ENCODE results near the gene ALDH3B1. TPM values are rescaled to one million over a fixed set of nuclear protein-coding genes. Genes with fewer than 3 reads are reported as not detected.

ALDH3B1 gene
- total and polyA plus RNA-seq, 2 donors from 2014 or later, result 20.9 to 42.7 TPM

DNA sequence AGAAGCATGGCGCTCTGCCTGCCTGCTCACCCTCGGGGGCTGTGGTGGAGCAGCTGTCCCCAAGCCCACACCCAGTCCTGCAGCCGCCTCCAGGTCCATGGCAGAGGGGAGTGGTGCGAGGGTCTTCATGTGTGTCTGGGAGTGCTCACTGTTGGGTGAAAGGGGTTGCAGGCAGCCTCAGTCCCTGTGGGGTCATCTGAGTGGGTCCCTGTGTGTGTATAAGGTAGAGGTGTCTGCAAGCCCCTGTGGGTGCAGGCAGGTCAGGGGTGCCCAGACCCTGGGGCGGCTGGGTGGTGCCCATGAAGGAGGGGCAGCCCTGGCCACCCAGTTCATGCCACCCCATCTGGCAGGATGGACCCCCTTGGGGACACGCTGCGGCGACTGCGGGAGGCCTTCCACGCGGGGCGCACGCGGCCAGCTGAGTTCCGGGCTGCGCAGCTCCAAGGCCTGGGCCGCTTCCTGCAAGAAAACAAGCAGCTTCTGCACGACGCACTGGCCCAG lies 4.9 kb downstream of the ALDH3B1 start:
- no peak overlapping the region for H3K9ac ChIP-seq (ENCODE audit: low read length in 3 of 3)
- intact Hi-C loops (cut with DNase I), result no loop called here
- peak overlapping the region in 1 of 2 donors; percentile 33 for H3K27ac ChIP-seq (ENCODE audit: low read depth in 2 of 2, low read length in 2 of 2)
- H3K36me3 ChIP-seq (ENCODE audit: control insufficient read depth in 2 of 3, insufficient read depth in 3 of 3, low read length in 3 of 3), result no peaks in the 10 kb centered on the region
- H3K9me3 ChIP-seq (ENCODE audit: control insufficient read depth in 2 of 3, insufficient read depth in 1 of 3, low read length in 3 of 3), result no peaks in the 10 kb centered on the region
- H3K27me3 ChIP-seq (ENCODE audit: control insufficient read depth, insufficient read depth, low read length), result no peaks in the 10 kb centered on the region
- TF ChIP-seq, protein P1, sequence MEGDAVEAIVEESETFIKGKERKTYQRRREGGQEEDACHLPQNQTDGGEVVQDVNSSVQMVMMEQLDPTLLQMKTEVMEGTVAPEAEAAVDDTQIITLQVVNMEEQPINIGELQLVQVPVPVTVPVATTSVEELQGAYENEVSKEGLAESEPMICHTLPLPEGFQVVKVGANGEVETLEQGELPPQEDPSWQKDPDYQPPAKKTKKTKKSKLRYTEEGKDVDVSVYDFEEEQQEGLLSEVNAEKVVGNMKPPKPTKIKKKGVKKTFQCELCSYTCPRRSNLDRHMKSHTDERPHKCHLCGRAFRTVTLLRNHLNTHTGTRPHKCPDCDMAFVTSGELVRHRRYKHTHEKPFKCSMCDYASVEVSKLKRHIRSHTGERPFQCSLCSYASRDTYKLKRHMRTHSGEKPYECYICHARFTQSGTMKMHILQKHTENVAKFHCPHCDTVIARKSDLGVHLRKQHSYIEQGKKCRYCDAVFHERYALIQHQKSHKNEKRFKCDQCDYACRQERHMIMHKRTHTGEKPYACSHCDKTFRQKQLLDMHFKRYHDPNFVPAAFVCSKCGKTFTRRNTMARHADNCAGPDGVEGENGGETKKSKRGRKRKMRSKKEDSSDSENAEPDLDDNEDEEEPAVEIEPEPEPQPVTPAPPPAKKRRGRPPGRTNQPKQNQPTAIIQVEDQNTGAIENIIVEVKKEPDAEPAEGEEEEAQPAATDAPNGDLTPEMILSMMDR (IDR thresholded peaks at IDR 0.05; ENCODE audit: borderline replicate concordance, extremely low read depth, insufficient read depth), result no peak
- peaks cover 0 to 38% (median 18%) of the 10 kb centered on the region in 3 donors for H3K4me1 ChIP-seq (ENCODE audit: control insufficient read depth in 2 of 3, insufficient read depth in 2 of 3, low read depth in 1 of 3, low read length in 3 of 3)
- H3K4me3 ChIP-seq (ENCODE audit: low read length in 3 of 3), result no peak overlapping the region
- FAIRE-seq (no peak), DNase-seq (no peak)

DNA sequence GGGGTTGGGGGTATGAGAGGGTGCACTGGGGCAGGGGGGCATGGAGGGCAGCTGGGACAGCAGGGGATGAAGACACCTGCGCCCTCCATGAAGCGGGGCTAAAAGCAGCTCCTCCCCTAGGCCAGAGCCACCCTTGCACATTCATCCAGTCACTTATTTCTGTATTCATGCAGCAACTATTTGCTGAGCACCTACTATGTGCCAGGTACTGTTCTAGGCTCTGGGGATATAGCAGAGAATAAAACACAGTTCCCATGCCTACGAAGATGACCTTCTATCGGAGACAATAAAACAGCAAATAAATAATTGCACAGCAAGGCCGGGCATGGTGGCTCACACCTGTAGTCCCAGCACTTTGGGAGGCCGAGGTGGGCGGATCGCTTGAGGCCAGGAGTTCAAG lies 5.3 kb downstream of the ALDH3B1 start:
- no peaks in the 10 kb centered on the region for H3K27me3 ChIP-seq (ENCODE audit: control insufficient read depth, insufficient read depth, low read length)
- no peak overlapping the region for H3K9ac ChIP-seq (ENCODE audit: low read length in 3 of 3)
- no peak overlapping the region for H3K4me3 ChIP-seq (ENCODE audit: low read length in 3 of 3)
- H3K4me1 ChIP-seq (ENCODE audit: control insufficient read depth in 2 of 3, insufficient read depth in 2 of 3, low read depth in 1 of 3, low read length in 3 of 3), result peaks cover 0 to 35% (median 18%) of the 10 kb centered on the region in 3 donors
- H3K9me3 ChIP-seq (ENCODE audit: control insufficient read depth in 2 of 3, insufficient read depth in 1 of 3, low read length in 3 of 3), result no peaks in the 10 kb centered on the region
- FAIRE-seq (no peak), DNase-seq (no peak)
- H3K27ac ChIP-seq (ENCODE audit: low read depth in 2 of 2, low read length in 2 of 2), result no peak overlapping the region
- intact Hi-C loops (cut with DNase I), result no loop called here
- TF ChIP-seq, protein P1 (IDR thresholded peaks at IDR 0.05; ENCODE audit: borderline replicate concordance, extremely low read depth, insufficient read depth), result no peak
- H3K36me3 ChIP-seq (ENCODE audit: control insufficient read depth in 2 of 3, insufficient read depth in 3 of 3, low read length in 3 of 3), result no peaks in the 10 kb centered on the region

DNA sequence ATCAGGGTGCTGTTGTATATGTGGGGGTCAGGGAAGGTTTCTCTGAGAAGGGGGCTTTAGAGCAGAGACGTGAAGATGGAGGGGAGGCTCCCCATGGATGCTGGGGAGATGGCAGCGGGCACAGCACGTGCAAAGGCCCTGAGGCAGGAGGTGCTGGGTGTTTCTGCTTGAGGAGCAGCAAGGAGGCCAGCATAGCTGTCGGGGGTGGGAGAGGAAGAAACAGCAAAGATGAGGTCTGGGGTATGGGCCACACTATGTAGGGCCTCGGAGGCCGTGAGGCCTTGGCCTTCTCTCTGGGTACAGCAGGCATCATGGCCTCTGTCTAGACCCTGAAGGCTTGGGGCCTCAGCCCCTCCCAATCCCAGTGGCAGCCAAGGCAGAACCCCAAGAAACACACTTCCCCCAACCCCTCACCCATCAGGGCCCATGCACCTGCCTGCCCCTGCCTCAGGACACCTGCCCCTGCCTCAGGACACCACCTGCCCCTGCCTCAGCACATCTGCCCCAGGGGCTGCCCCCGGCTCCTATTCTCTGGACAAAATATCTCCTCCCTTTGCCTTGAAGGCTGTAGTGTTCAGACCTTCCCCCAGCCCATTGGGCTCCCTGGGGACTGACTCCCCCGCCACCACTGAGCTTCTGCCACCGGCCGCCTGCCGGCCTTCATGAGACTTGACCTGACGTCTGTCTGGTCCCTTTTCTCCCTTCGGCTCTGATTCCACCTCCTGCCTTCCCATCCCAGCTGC lies 6.2 kb downstream of the ALDH3B1 start:
- Histone ChIP-seq H3K4me3 (ENCODE audit: low read length in 3 of 3) (no peak overlapping the region), H3K9me3 (ENCODE audit: control insufficient read depth in 2 of 3, insufficient read depth in 1 of 3, low read length in 3 of 3) (no peaks in the 10 kb centered on the region), H3K36me3 (ENCODE audit: control insufficient read depth in 2 of 3, insufficient read depth in 3 of 3, low read length in 3 of 3) (no peaks in the 10 kb centered on the region), H3K27me3 (ENCODE audit: control insufficient read depth, insufficient read depth, low read length) (no peaks in the 10 kb centered on the region), H3K27ac (ENCODE audit: low read depth in 2 of 2, low read length in 2 of 2) (no peak overlapping the region), H3K9ac (ENCODE audit: low read length in 3 of 3) (no peak overlapping the region), H3K4me1 (ENCODE audit: control insufficient read depth in 2 of 3, insufficient read depth in 2 of 3, low read depth in 1 of 3, low read length in 3 of 3) (peaks cover 0 to 31% (median 12%) of the 10 kb centered on the region in 3 donors)
- DNase-seq (no peak), FAIRE-seq (no peak)
- TF ChIP-seq, protein P1 (IDR thresholded peaks at IDR 0.05; ENCODE audit: borderline replicate concordance, extremely low read depth, insufficient read depth), result no peak
- intact Hi-C loops (cut with DNase I), result no loop called here
